Measurements from ENCODE around the gene PDCD2L. TPM values are rescaled to one million over a fixed set of nuclear protein-coding genes. Genes with fewer than 3 reads are reported as not detected.
"Not testable (repeated sequence)": the region's sequence is repeated elsewhere in the genome, so short reads cannot be mapped to it uniquely, and the experiment has no call there.

The PDCD2L gene
- total and polyA plus RNA-seq, 9 of the 15 experiments (the other 6 are each of a cell fraction or from before 2014, with no cell fraction given), result 12.1 to 68.5 (median 56.3) TPM

- TF ChIP-seq ZBTB33 (CRISPR knock-in tag; IDR thresholded peaks at IDR 0.05) (no peak), SNIP1 (IDR thresholded peaks at IDR 0.05; ENCODE audit: low read depth) (no peak), ZNF224 (CRISPR knock-in tag; IDR thresholded peaks at IDR 0.05) (no peak), XRCC3 (IDR thresholded peaks at IDR 0.05) (no peak)
These were observed 35.9 kb upstream of the PDCD2L start (continued) for GRCh38 chr19:34368338-34368737.

- Histone ChIP-seq H3K36me3 (ENCODE audit: control insufficient read depth, insufficient read depth, low read length) (peaks cover 74% of the 10 kb centered on the region), H3K79me2 (ENCODE audit: control insufficient read depth, insufficient read depth, low read length) (peaks cover 78% of the 10 kb centered on the region), H3K4me1 (replicated peaks in 1 of 2; ENCODE audit: control insufficient read depth in 2 of 2, insufficient read depth in 2 of 2, low read length in 2 of 2) (peaks cover 31 to 45% of the 10 kb centered on the region in 2 experiments), H4K20me1 (replicated peaks; ENCODE audit: control insufficient read depth, insufficient read depth, low read length) (peaks cover 31% of the 10 kb centered on the region), H3K9me1 (ENCODE audit: control insufficient read depth, insufficient read depth, low read length) (peaks cover 11% of the 10 kb centered on the region)
- BruUV-seq (replicated peaks); H3K27ac ChIP-seq (ENCODE audit: extremely low read depth, low read depth, low read length); H3K9me3 ChIP-seq (replicated peaks; ENCODE audit: control insufficient read depth, insufficient read depth, low read depth, low read length); in situ Hi-C loops (cut with MboI); FAIRE-seq; H3K4me2 ChIP-seq (ENCODE audit: insufficient read depth, low read length); H3K4me3 ChIP-seq; CTCF ChIA-PET (ENCODE audit: low intra/inter-chr PET ratio); H2AFZ ChIP-seq (ENCODE audit: low read depth, low read length); ATAC-seq; H3K9ac ChIP-seq (ENCODE audit: insufficient read depth in 1 of 2, low read depth in 2 of 2, low read length in 2 of 2); H3K27me3 ChIP-seq (ENCODE audit: control insufficient read depth in 2 of 2, insufficient read depth in 2 of 2, low read length in 2 of 2); DNase-seq (ENCODE audit: extremely low read depth in 1 of 4, low spot score in 3 of 4); intact Hi-C loops (cut with micrococcal nuclease): not testable (repeated sequence)
- WGBS (ENCODE audit: insufficient coverage, low coverage, missing lambda C conversion rate), result 81% methylated on average over 10 of the region's 10 CpGs
- POLR2A ChIA-PET, result interaction anchor here (0.6 kb wide), 1 partner anchor 491 kb away, joined by 3 read pairs; no protein-coding TSS in a partner anchor
These were observed 35.0 kb upstream of the PDCD2L start for GRCh38 chr19:34369166-34369565.

Data from K562 (cell line).